ENCODE results near the gene PROS1.

Gene PROS1

GRCh38 chr3:93992207-93992606 is 18.5 kb upstream of the PROS1 start:
- no peak overlapping the region for H3K4me2 ChIP-seq (ENCODE audit: low read depth, low read length)
- H3K9me3 ChIP-seq (replicated peaks; ENCODE audit: insufficient read depth, low read length), result no peaks in the 10 kb centered on the region
- no peaks in the 10 kb centered on the region for H4K20me1 ChIP-seq (ENCODE audit: insufficient read depth, low read length)
- no peak for DNase-seq
- H3K4me1 ChIP-seq (ENCODE audit: low read length), result no peaks in the 10 kb centered on the region
- TF ChIP-seq EZH2 (optimal IDR thresholded peaks at IDR 0.05; ENCODE audit: low read depth, low read length), result no peak
- H3K79me2 ChIP-seq (ENCODE audit: low read length), result no peaks in the 10 kb centered on the region
- no peaks in the 10 kb centered on the region for H3K36me3 ChIP-seq (replicated peaks; ENCODE audit: insufficient read depth, low read length)
- no peak overlapping the region for H3K27ac ChIP-seq (ENCODE audit: low read length)
- H3K9me2 ChIP-seq (replicated peaks; ENCODE audit: insufficient read depth, low read length), result no peaks in the 10 kb centered on the region
- no peaks in the 10 kb centered on the region for H3K27me3 ChIP-seq (replicated peaks; ENCODE audit: insufficient read depth, low read length)
- no peak overlapping the region for H3K9ac ChIP-seq (ENCODE audit: low read length)
- H3K4me3 ChIP-seq (ENCODE audit: low read length), result no peak overlapping the region
- no peaks in the 10 kb centered on the region for H3F3A ChIP-seq (ENCODE audit: insufficient read depth, low read length)
- H2AFZ ChIP-seq (ENCODE audit: low read length), result no peak overlapping the region

- no peaks in the 10 kb centered on the region for H3K79me2 ChIP-seq (ENCODE audit: low read length)
- DNase-seq, result no peak
Observed at GRCh38 chr3:93991631-93992030, 17.9 kb upstream of the PROS1 start.

GRCh38 chr3:93989241-93989640 is 15.5 kb upstream of the PROS1 start:
- H3K79me2 ChIP-seq (ENCODE audit: low read length), result no peaks in the 10 kb centered on the region

More at GRCh38 chr3:93991631-93992030, 17.9 kb upstream of the PROS1 start:
- Histone ChIP-seq H3K27me3 (replicated peaks; ENCODE audit: insufficient read depth, low read length) (no peaks in the 10 kb centered on the region), H3F3A (ENCODE audit: insufficient read depth, low read length) (no peaks in the 10 kb centered on the region), H3K4me3 (ENCODE audit: low read length) (no peak overlapping the region), H3K9ac (ENCODE audit: low read length) (no peak overlapping the region), H3K4me1 (ENCODE audit: low read length) (no peaks in the 10 kb centered on the region), H3K4me2 (ENCODE audit: low read depth, low read length) (no peak overlapping the region), H3K27ac (ENCODE audit: low read length) (no peak overlapping the region), H3K36me3 (replicated peaks; ENCODE audit: insufficient read depth, low read length) (no peaks in the 10 kb centered on the region), H3K9me2 (replicated peaks; ENCODE audit: insufficient read depth, low read length) (no peaks in the 10 kb centered on the region), H3K9me3 (replicated peaks; ENCODE audit: insufficient read depth, low read length) (no peaks in the 10 kb centered on the region), H2AFZ (ENCODE audit: low read length) (no peak overlapping the region), H4K20me1 (ENCODE audit: insufficient read depth, low read length) (no peaks in the 10 kb centered on the region)
- TF ChIP-seq EZH2phosphoT487 (IDR thresholded peaks at IDR 0.05; ENCODE audit: low read length), result no peak

GRCh38 chr3:93988764-93989163 is 15.1 kb upstream of the PROS1 start:
- Histone ChIP-seq H3F3A (ENCODE audit: insufficient read depth, low read length) (no peaks in the 10 kb centered on the region), H3K4me1 (ENCODE audit: low read length) (no peaks in the 10 kb centered on the region), H3K27ac (ENCODE audit: low read length) (no peak overlapping the region), H3K27me3 (replicated peaks; ENCODE audit: insufficient read depth, low read length) (no peaks in the 10 kb centered on the region), H3K9me3 (replicated peaks; ENCODE audit: insufficient read depth, low read length) (no peaks in the 10 kb centered on the region), H3K36me3 (replicated peaks; ENCODE audit: insufficient read depth, low read length) (no peaks in the 10 kb centered on the region), H2AFZ (ENCODE audit: low read length) (no peak overlapping the region), H3K9ac (ENCODE audit: low read length) (no peak overlapping the region), H3K4me2 (ENCODE audit: low read depth, low read length) (no peak overlapping the region), H4K20me1 (ENCODE audit: insufficient read depth, low read length) (no peaks in the 10 kb centered on the region), H3K79me2 (ENCODE audit: low read length) (no peaks in the 10 kb centered on the region), H3K4me3 (ENCODE audit: low read length) (no peak overlapping the region), H3K9me2 (replicated peaks; ENCODE audit: insufficient read depth, low read length) (no peaks in the 10 kb centered on the region)
- DNase-seq, result no peak
- TF ChIP-seq CTCF (IDR thresholded peaks at IDR 0.05; ENCODE audit: low read length), result no peak
- TF ChIP-seq EZH2phosphoT487 (IDR thresholded peaks at IDR 0.05; ENCODE audit: low read length), result no peak
- no peak for TF ChIP-seq EZH2 (optimal IDR thresholded peaks at IDR 0.05; ENCODE audit: low read depth, low read length)

More at GRCh38 chr3:93989241-93989640, 15.5 kb upstream of the PROS1 start:
- H3F3A ChIP-seq (ENCODE audit: insufficient read depth, low read length), result no peaks in the 10 kb centered on the region
- no peak overlapping the region for H3K4me2 ChIP-seq (ENCODE audit: low read depth, low read length)
- no peak overlapping the region for H3K27ac ChIP-seq (ENCODE audit: low read length)
- H3K36me3 ChIP-seq (replicated peaks; ENCODE audit: insufficient read depth, low read length), result no peaks in the 10 kb centered on the region
- no peaks in the 10 kb centered on the region for H4K20me1 ChIP-seq (ENCODE audit: insufficient read depth, low read length)
- H3K9me3 ChIP-seq (replicated peaks; ENCODE audit: insufficient read depth, low read length), result no peaks in the 10 kb centered on the region
- no peak overlapping the region for H2AFZ ChIP-seq (ENCODE audit: low read length)
- TF ChIP-seq EZH2phosphoT487 (IDR thresholded peaks at IDR 0.05; ENCODE audit: low read length) (no peak), EZH2 (optimal IDR thresholded peaks at IDR 0.05; ENCODE audit: low read depth, low read length) (no peak), CTCF (IDR thresholded peaks at IDR 0.05; ENCODE audit: low read length) (no peak)
- H3K9me2 ChIP-seq (replicated peaks; ENCODE audit: insufficient read depth, low read length), result no peaks in the 10 kb centered on the region
- DNase-seq, result no peak
- H3K4me1 ChIP-seq (ENCODE audit: low read length), result no peaks in the 10 kb centered on the region
- H3K27me3 ChIP-seq (replicated peaks; ENCODE audit: insufficient read depth, low read length), result no peaks in the 10 kb centered on the region
- H3K4me3 ChIP-seq (ENCODE audit: low read length), result no peak overlapping the region
- H3K9ac ChIP-seq (ENCODE audit: low read length), result no peak overlapping the region
